ENCODE measurements around the gene MRPL12.
A peak's percentile ranks its signal among the peaks of the same experiment; 100 is the strongest.

Gene MRPL12

DNA sequence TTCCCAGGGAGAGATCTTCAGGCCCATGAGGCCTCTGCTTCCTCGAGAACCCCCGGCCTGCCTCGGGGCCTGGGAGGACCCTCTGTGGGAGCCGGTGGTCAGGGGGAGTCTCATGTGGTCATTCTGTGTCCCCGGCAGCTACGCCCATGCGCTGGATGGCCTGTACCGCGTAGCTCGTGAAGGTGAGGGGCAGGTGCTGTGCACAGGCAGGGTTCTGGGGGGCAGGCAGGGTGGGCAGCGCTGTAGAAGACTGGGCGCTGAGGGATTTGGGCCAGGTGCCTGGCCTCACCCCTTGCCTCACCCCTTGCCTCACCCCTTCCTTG lies 13.5 kb downstream of the MRPL12 start:
- TF ChIP-seq ZNF521 (tag by site-specific recombination; IDR thresholded peaks at IDR 0.05): no peak
- TF ChIP-seq GFI1B (tag by site-specific recombination; IDR thresholded peaks at IDR 0.05): no peak
- 0 out of 2 replicates have a peak, but pooled peaks have one; percentile 4 for TF ChIP-seq SP2 (tag by site-specific recombination; IDR thresholded peaks at IDR 0.05)
- TF ChIP-seq ZNF549 (tag by site-specific recombination; IDR thresholded peaks at IDR 0.05): no peak
- TF ChIP-seq, protein P1, sequence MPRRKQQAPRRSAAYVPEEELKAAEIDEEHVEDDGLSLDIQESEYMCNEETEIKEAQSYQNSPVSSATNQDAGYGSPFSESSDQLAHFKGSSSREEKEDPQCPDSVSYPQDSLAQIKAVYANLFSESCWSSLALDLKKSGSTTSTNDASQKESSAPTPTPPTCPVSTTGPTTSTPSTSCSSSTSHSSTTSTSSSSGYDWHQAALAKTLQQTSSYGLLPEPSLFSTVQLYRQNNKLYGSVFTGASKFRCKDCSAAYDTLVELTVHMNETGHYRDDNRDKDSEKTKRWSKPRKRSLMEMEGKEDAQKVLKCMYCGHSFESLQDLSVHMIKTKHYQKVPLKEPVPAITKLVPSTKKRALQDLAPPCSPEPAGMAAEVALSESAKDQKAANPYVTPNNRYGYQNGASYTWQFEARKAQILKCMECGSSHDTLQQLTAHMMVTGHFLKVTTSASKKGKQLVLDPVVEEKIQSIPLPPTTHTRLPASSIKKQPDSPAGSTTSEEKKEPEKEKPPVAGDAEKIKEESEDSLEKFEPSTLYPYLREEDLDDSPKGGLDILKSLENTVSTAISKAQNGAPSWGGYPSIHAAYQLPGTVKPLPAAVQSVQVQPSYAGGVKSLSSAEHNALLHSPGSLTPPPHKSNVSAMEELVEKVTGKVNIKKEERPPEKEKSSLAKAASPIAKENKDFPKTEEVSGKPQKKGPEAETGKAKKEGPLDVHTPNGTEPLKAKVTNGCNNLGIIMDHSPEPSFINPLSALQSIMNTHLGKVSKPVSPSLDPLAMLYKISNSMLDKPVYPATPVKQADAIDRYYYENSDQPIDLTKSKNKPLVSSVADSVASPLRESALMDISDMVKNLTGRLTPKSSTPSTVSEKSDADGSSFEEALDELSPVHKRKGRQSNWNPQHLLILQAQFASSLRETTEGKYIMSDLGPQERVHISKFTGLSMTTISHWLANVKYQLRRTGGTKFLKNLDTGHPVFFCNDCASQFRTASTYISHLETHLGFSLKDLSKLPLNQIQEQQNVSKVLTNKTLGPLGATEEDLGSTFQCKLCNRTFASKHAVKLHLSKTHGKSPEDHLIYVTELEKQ (tag by site-specific recombination; IDR thresholded peaks at IDR 0.05; ENCODE audit: borderline replicate concordance): no peak
- TF ChIP-seq ZSCAN23 (tag by site-specific recombination; IDR thresholded peaks at IDR 0.05): no peak
- no peak for TF ChIP-seq GLI4 (tag by site-specific recombination; IDR thresholded peaks at IDR 0.05)
- TF ChIP-seq ZNF350 (tag by site-specific recombination; IDR thresholded peaks at IDR 0.05): no peak
- H3K4me3 ChIP-seq (ENCODE audit: low read depth, low read length): no peak overlapping the region
- H3K4me1 ChIP-seq (ENCODE audit: control insufficient read depth, insufficient read depth, low read length): peaks cover 3% of the 10 kb centered on the region; the same call in 1 of the 2 replicates
- H3K36me3 ChIP-seq (ENCODE audit: control insufficient read depth in 2 of 2, insufficient read depth in 1 of 2, low read length in 2 of 2): peaks cover 9 to 69% of the 10 kb centered on the region in 2 experiments; a peak in 2 of 3 replicates
- ChIA-PET CTCF (no interaction called here), POLR2A (interaction anchor here (0.9 to 2.8 kb wide), 3 partner anchors 9 to 939 kb away, joined by 6 to 14 read pairs (median 6); partner anchors contain the start of gene MRPL12)
- H3K9me3 ChIP-seq (ENCODE audit: control insufficient read depth, insufficient read depth, low read depth, low read length): no peaks in the 10 kb centered on the region
- 0 out of 2 replicates have a peak overlapping the region, but pooled peaks have one; percentile 24 for H3K27ac ChIP-seq (ENCODE audit: extremely low read depth, low read depth, low read length)

GRCh38 chr17:81717049-81717765 lies 14.0 kb downstream of the MRPL12 start:
- Histone ChIP-seq H3K9me3 (ENCODE audit: control insufficient read depth, insufficient read depth, low read depth, low read length) (no peaks in the 10 kb centered on the region), H3K4me1 (ENCODE audit: control insufficient read depth, insufficient read depth, low read length) (peaks cover 5% of the 10 kb centered on the region), H3K4me3 (ENCODE audit: low read depth, low read length) (no peak overlapping the region), H3K36me3 (ENCODE audit: control insufficient read depth in 2 of 2, insufficient read depth in 1 of 2, low read length in 2 of 2) (peaks cover 9 to 69% of the 10 kb centered on the region in 2 experiments; a peak in 2 of 3 replicates), H3K27ac (ENCODE audit: extremely low read depth, low read depth, low read length) (no peak overlapping the region)
- CTCF ChIA-PET: no interaction called here
- TF ChIP-seq ZNF624 (tag by site-specific recombination; IDR thresholded peaks at IDR 0.05) (no peak), GLIS2 (tag by site-specific recombination; IDR thresholded peaks at IDR 0.05) (0 out of 2 replicates have a peak, but pooled peaks have one; percentile 34), TRIM28 (IDR thresholded peaks at IDR 0.05; ENCODE audit: borderline replicate concordance, low read length) (no peak)
- POLR2A ChIA-PET: interaction anchor here (0.9 kb wide), 1 partner anchor 9 kb away, joined by 6 read pairs; no protein-coding TSS in a partner anchor

DNA sequence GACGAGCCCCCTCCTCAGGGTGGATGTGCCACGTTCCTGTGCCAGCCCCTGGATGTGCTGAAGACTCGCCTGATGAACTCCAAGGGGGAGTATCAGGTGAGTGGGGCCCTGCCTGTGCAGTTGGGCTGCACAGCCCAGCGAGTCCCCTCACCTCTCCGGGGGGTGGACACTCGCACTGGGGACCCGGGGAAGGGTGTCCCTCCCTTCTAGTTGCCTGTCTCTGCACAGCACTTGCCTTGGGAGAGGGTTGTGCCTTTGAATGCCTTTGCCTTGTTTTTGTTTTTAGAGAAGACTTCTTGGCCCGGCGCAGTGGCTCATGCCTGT lies 14.6 kb downstream of the MRPL12 start:
- Histone ChIP-seq H3K4me1 (ENCODE audit: control insufficient read depth, insufficient read depth, low read length) (peaks cover 8% of the 10 kb centered on the region), H3K4me3 (ENCODE audit: low read depth, low read length) (no peak overlapping the region), H3K9me3 (ENCODE audit: control insufficient read depth, insufficient read depth, low read depth, low read length) (no peaks in the 10 kb centered on the region), H3K36me3 (ENCODE audit: control insufficient read depth in 2 of 2, insufficient read depth in 1 of 2, low read length in 2 of 2) (peaks cover 9 to 69% of the 10 kb centered on the region in 2 experiments; a peak in 2 of 3 replicates), H3K27ac (ENCODE audit: extremely low read depth, low read depth, low read length) (no peak overlapping the region)
- POLR2A ChIA-PET: no interaction called here
- TF ChIP-seq ZNF10 (tag by site-specific recombination; IDR thresholded peaks at IDR 0.05) (0 out of 2 replicates have a peak, but pooled peaks have one; percentile 35), SP2 (tag by site-specific recombination; IDR thresholded peaks at IDR 0.05) (0 out of 2 replicates have a peak, but pooled peaks have one; percentile 14), SCRT1 (tag by site-specific recombination; IDR thresholded peaks at IDR 0.05; ENCODE audit: borderline replicate concordance) (no peak), ZNF707 (tag by site-specific recombination; IDR thresholded peaks at IDR 0.05) (no peak), KLF7 (tag by site-specific recombination; IDR thresholded peaks at IDR 0.05; ENCODE audit: borderline replicate concordance) (no peak), ZNF560 (tag by site-specific recombination; IDR thresholded peaks at IDR 0.05; ENCODE audit: borderline replicate concordance) (no peak)
- TF ChIP-seq, protein P2, sequence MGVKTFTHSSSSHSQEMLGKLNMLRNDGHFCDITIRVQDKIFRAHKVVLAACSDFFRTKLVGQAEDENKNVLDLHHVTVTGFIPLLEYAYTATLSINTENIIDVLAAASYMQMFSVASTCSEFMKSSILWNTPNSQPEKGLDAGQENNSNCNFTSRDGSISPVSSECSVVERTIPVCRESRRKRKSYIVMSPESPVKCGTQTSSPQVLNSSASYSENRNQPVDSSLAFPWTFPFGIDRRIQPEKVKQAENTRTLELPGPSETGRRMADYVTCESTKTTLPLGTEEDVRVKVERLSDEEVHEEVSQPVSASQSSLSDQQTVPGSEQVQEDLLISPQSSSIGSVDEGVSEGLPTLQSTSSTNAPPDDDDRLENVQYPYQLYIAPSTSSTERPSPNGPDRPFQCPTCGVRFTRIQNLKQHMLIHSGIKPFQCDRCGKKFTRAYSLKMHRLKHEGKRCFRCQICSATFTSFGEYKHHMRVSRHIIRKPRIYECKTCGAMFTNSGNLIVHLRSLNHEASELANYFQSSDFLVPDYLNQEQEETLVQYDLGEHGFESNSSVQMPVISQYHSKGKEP (tag by site-specific recombination; IDR thresholded peaks at IDR 0.05): no peak
- CTCF ChIA-PET: no interaction called here

Measured in HEK293 (cell line).